Body of pancreas (tissue), 4 donors: ENCODE results near the gene BMPER. TPM values are rescaled to one million over a fixed set of nuclear protein-coding genes. Genes with fewer than 3 reads are reported as not detected.

Experiments used
- ATAC-seq: fragments of 150-250 bp; one replicate; pipeline ENCODE4 v1.9.1; 2016
- DNase-seq, 4 donors: peaks; one replicate each; pipeline ENCODE4 v3.0.0-alpha.2; 2019
- H3K27ac ChIP-seq, 4 donors: fragments of 200-600 bp; sonication (generic); 1 replicate in 3 of 4; 2 replicates in 1 of 4; pipeline versions ENCODE4 v1.5.1 to v1.6.1; 2016 to 2019; ENCODE audit warnings: mild to moderate bottlenecking in 1 of 4, mixed read lengths in 1 of 4, moderate library complexity in 1 of 4
- H3K27me3 ChIP-seq, 2 donors: fragments of 200-600 bp; sonication (generic); one replicate each; pipeline ENCODE4 v1.6.0; 2016; ENCODE audit warnings: mild to moderate bottlenecking in 1 of 2
- H3K36me3 ChIP-seq, 2 donors: fragments of 200-600 bp; sonication (generic); replicated peaks in 1 of 2; 2 replicates each; pipeline ENCODE4 v1.5.1; 2016; ENCODE audit warnings: low read depth in 2 of 2; ENCODE audit not compliant: insufficient read depth in 1 of 2
- H3K4me1 ChIP-seq: fragments of 200-600 bp; sonication (generic); one replicate; pipeline ENCODE4 v1.6.0; 2016
- H3K4me3 ChIP-seq, 2 donors: fragments of 200-600 bp; sonication (generic); 1 replicate in 1 of 2; 2 replicates in 1 of 2; pipeline ENCODE4 v1.5.1; 2016 to 2019
- H3K9me3 ChIP-seq, 3 donors: fragments of 200-600 bp; sonication (generic); 1 replicate in 2 of 3; 2 replicates in 1 of 3; pipeline ENCODE4 v1.5.1; 2016
- CTCF ChIP-seq, 7 experiments: fragments of 450-650 bp in 4 of 7; fragments of 200-600 bp in 3 of 7; sonication (generic) in 3 of 7; IDR thresholded peaks; one replicate each; pipeline ENCODE4 v1.5.1; 2016 to 2019; ENCODE audit warnings: antibody characterized with exemption in 7 of 7
- POLR2A ChIP-seq, 3 donors: fragments of 450-650 bp; IDR thresholded peaks; one replicate each; pipeline ENCODE4 v1.6.1; 2016; ENCODE audit warnings: antibody characterized with exemption in 3 of 3, mild to moderate bottlenecking in 2 of 3
- WGBS, 2 donors: methylation state at CpG; one replicate each; pipeline ENCODE4 v1.1.5; 2017; 5-methylcytosine and 5-hydroxymethylcytosine counted together
- intact Hi-C: fragments of 100-400 bp; cut with DNase I; formaldehyde crosslinking; loops from one replicate; pipeline ENCODE4 v1.15.1; 2023
- total RNA-seq, 2 donors: library from RNA; depleted of rRNA; stranded (reverse); fragments of >200 nt; gene quantifications; one replicate each; pipeline ENCODE4 v1.1.0, GENCODE V29; 2016

The BMPER gene
- total RNA-seq, 2 donors from 2014 or later: 0.33 to 0.78 TPM

GRCh38 chr7:34016876-34017275 is 111.5 kb downstream of the BMPER start:
- Histone ChIP-seq H3K27ac (no peak overlapping the region), H3K36me3 (no peaks in the 10 kb centered on the region)
- no peak for ATAC-seq

DNA sequence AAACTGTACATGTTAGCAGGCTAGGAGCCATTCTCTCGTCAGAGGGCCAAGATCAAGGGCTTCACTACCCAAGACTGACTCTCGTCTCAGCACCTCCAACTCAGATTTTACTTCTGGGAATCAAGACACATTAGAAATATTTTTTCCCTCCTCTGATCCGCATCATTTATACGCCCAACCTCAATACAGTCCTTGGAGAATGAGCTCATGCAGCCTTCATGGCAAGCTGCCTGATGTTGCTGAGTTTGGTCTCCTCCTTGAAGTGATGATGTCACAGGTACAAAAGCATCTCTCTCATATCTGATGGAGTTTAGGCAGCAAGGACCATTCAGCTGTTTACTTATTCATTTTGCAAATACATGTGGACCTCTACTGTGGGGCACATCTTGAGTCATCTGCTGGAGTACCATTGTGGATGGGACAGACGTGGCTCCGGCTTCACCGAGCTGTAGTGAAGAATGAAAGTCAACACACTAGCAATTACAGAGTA is 114.0 kb downstream of the BMPER start:
- Histone ChIP-seq H3K4me1 (no peaks in the 10 kb centered on the region), H3K9me3 (no peaks in the 10 kb centered on the region), H3K4me3 (no peak overlapping the region), H3K27ac (no peak overlapping the region), H3K27me3 (no peaks in the 10 kb centered on the region), H3K36me3 (no peaks in the 10 kb centered on the region)
- DNase-seq (no peak), ATAC-seq (no peak)
- intact Hi-C loops: no loop called here
- WGBS, 2 donors: 66 to 75% methylated on average over 7 of the region's 7 CpGs
- TF ChIP-seq POLR2A (IDR thresholded peaks at IDR 0.05) (no peak), CTCF (IDR thresholded peaks at IDR 0.05) (no peak)

More at GRCh38 chr7:34016876-34017275, 111.5 kb downstream of the BMPER start:
- 54 to 70% methylated on average over 3 of the region's 3 CpGs for WGBS, 2 donors
- Histone ChIP-seq H3K4me3 (no peak overlapping the region), H3K4me1 (no peaks in the 10 kb centered on the region), H3K27me3 (no peaks in the 10 kb centered on the region), H3K9me3 (no peaks in the 10 kb centered on the region)
- DNase-seq: no peak
- no peak for TF ChIP-seq POLR2A (IDR thresholded peaks at IDR 0.05)
- no peak for TF ChIP-seq CTCF (IDR thresholded peaks at IDR 0.05)
- intact Hi-C loops: no loop called here

DNA sequence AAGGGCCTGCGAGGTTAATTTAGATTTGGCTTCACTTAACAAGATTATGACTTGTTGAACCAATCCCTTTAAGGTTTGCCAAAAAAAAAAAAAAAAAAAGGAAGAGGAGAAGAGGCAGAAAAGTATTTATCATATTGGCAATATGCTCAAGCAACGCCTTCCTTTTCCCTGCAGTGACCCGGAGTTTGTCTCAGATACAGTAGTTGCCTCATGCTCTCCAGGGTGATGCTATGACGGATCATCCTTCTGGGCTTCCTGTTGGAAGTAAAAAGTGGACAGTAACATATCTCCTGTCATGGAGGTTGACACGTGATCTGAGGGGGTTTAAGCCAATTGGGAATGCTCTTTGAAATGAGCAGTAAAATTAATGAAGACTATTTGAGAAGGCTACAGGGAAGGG is 117.3 kb downstream of the BMPER start:
- ATAC-seq: no peak
- no peak for DNase-seq
- Histone ChIP-seq H3K27ac (no peak overlapping the region), H3K27me3 (no peaks in the 10 kb centered on the region), H3K9me3 (no peaks in the 10 kb centered on the region), H3K4me1 (no peaks in the 10 kb centered on the region), H3K4me3 (no peak overlapping the region), H3K36me3 (no peaks in the 10 kb centered on the region)
- TF ChIP-seq POLR2A (IDR thresholded peaks at IDR 0.05): no peak
- TF ChIP-seq CTCF (IDR thresholded peaks at IDR 0.05): no peak
- WGBS, 2 donors: 63 to 72% methylated on average over 5 of the region's 5 CpGs
- intact Hi-C loops: no loop called here

DNA sequence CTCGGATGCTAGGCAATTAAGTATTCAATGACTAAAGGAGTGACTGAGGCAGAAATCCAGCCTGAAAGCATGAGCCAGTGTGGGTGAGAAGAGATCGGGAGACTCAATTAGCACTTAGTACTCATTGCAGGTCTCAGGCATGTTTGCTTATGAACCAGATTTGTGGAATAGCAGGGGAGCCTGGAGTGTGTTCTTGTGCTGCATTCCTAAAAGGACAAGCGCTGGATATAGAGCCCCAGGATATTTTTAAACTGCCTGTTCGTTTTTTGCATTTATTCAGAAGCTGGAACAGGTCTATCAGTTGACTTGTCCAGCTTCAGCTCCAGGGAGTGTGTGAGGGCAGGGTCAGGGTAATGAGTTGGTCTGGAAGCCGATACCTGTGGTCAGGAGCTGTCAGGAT is 120.3 kb downstream of the BMPER start:
- WGBS, 2 donors: 32 to 34% methylated on average over 5 of the region's 5 CpGs
- Histone ChIP-seq H3K27me3 (no peaks in the 10 kb centered on the region), H3K4me1 (no peaks in the 10 kb centered on the region), H3K36me3 (no peaks in the 10 kb centered on the region), H3K9me3 (no peaks in the 10 kb centered on the region), H3K4me3 (no peak overlapping the region), H3K27ac (no peak overlapping the region)
- DNase-seq (no peak), ATAC-seq (no peak)
- intact Hi-C loops: no loop called here
- no peak for TF ChIP-seq CTCF (IDR thresholded peaks at IDR 0.05)
- no peak for TF ChIP-seq POLR2A (IDR thresholded peaks at IDR 0.05)

- TF ChIP-seq CTCF (IDR thresholded peaks at IDR 0.05): no peak
- no peak for TF ChIP-seq POLR2A (IDR thresholded peaks at IDR 0.05)
- Histone ChIP-seq H3K27ac (no peak overlapping the region), H3K4me3 (no peak overlapping the region), H3K36me3 (no peaks in the 10 kb centered on the region), H3K4me1 (no peaks in the 10 kb centered on the region), H3K27me3 (no peaks in the 10 kb centered on the region), H3K9me3 (no peaks in the 10 kb centered on the region)
- DNase-seq: no peak
- no peak for ATAC-seq
- intact Hi-C loops: no loop called here
- WGBS, 2 donors: 51 to 76% methylated on average over 4 of the region's 4 CpGs
Observed at GRCh38 chr7:34026481-34027190, 121.3 kb downstream of the BMPER start.
